Measurements from ENCODE around the gene STARD3.

- TF ChIP-seq POLR2AphosphoS5 (IDR thresholded peaks at IDR 0.05; ENCODE audit: borderline replicate concordance, low read depth, low read length), result no peak
- TF ChIP-seq EZH2 (IDR thresholded peaks at IDR 0.05), result no peak
- no peak for TF ChIP-seq FOXP2 (optimal IDR thresholded peaks at IDR 0.05; ENCODE audit: control extremely low read depth, extremely low read length, insufficient read depth)
These were observed 28.8 kb downstream of the STARD3 start for GRCh38 chr17:39665642-39666224.
